HepG2 (cell line): ENCODE results near the gene STKLD1. TPM values are rescaled to one million over a fixed set of nuclear protein-coding genes. Genes with fewer than 3 reads are reported as not detected.

Source experiments
- CREM ChIP-seq, 2 experiments: sonication (generic) in 1 of 2; formaldehyde crosslinking in 1 of 2; IDR thresholded peaks; 2 replicates each; pipeline versions ENCODE4 v1.4.0 to v1.6.1; 2016 to 2020; ENCODE audit warnings: antibody characterized with exemption in 1 of 2, mild to moderate bottlenecking in 1 of 2, missing genetic modification reagents in 1 of 2
- DDIT3 ChIP-seq: sonication (generic); formaldehyde crosslinking; IDR thresholded peaks from 2 replicates; pipeline ENCODE4 v1.4.0; 2020; ENCODE audit warnings: mild to moderate bottlenecking, missing genetic modification reagents
- FOXC1 ChIP-seq: sonication (generic); formaldehyde crosslinking; IDR thresholded peaks from 2 replicates; pipeline ENCODE4 v1.8.0; 2022; ENCODE audit warnings: mild to moderate bottlenecking, missing genetic modification reagents, borderline replicate concordance
- FOXP1 ChIP-seq, 2 experiments: fragments of 450-650 bp in 1 of 2; IDR thresholded peaks; 2 replicates each; pipeline ENCODE4 v1.6.1; 2017 to 2018; ENCODE audit warnings: antibody characterized with exemption in 1 of 2
- GTF2F1 ChIP-seq: fragments of 150-350 bp; IDR thresholded peaks from 2 replicates; pipeline ENCODE4 v1.6.1; 2014; ENCODE audit warnings: low read length
- HNF4G ChIP-seq, 2 experiments: sonication (generic) in 1 of 2; formaldehyde crosslinking in 1 of 2; IDR thresholded peaks; 2 replicates each; pipeline versions ENCODE4 v1.4.0 to v1.6.1; 2011 to 2020; ENCODE audit warnings: borderline replicate concordance in 2 of 2, low read depth in 2 of 2, mild to moderate bottlenecking in 2 of 2, low read length in 1 of 2, missing genetic modification reagents in 1 of 2, moderate library complexity in 1 of 2
- KDM4B ChIP-seq: sonication (generic); formaldehyde crosslinking; IDR thresholded peaks from 2 replicates; pipeline ENCODE4 v1.4.0; 2020; ENCODE audit warnings: missing genetic modification reagents
- KLF9 ChIP-seq: IDR thresholded peaks from 2 replicates; pipeline ENCODE4 v1.6.1; 2016; ENCODE audit warnings: low read depth
- MEIS2 ChIP-seq: sonication (generic); formaldehyde crosslinking; IDR thresholded peaks from 2 replicates; pipeline ENCODE4 v1.9.0; 2021; ENCODE audit warnings: mild to moderate bottlenecking, missing genetic modification reagents
- RCOR2 ChIP-seq: IDR thresholded peaks from 2 replicates; pipeline ENCODE4 v1.6.1; 2016; ENCODE audit warnings: missing biosample characterization, missing genetic modification reagents
- REST ChIP-seq, 2 experiments: IDR thresholded peaks; 2 replicates each; pipeline ENCODE4 v1.6.1; 2011 to 2012; ENCODE audit warnings: low read length in 2 of 2, borderline replicate concordance in 1 of 2, low read depth in 1 of 2, mild to moderate bottlenecking in 1 of 2, moderate library complexity in 1 of 2
- SKI ChIP-seq: fragments of 450-650 bp; IDR thresholded peaks from one replicate; pipeline ENCODE4 v1.6.1; 2018; ENCODE audit warnings: mild to moderate bottlenecking; ENCODE audit not compliant: partially characterized antibody
- SRSF9 ChIP-seq: fragments of 200-400 bp; formaldehyde crosslinking; IDR thresholded peaks from 2 replicates; pipeline ENCODE4 v1.6.1; 2018; ENCODE audit warnings: borderline replicate concordance, mild to moderate bottlenecking, low read depth, low read length; ENCODE audit not compliant: insufficient read depth, poor library complexity, severe bottlenecking
- SUZ12 ChIP-seq: fragments of 150-350 bp; IDR thresholded peaks from 2 replicates; pipeline ENCODE4 v1.6.1; 2014; ENCODE audit warnings: low read depth, low read length
- TARDBP ChIP-seq: sonication (generic); formaldehyde crosslinking; IDR thresholded peaks from 2 replicates; pipeline ENCODE4 v1.8.0; 2022; ENCODE audit warnings: mild to moderate bottlenecking, missing genetic modification reagents
- XBP1 ChIP-seq: sonication (generic); formaldehyde crosslinking; IDR thresholded peaks from 2 replicates; pipeline ENCODE4 v1.5.0; 2020; ENCODE audit warnings: missing genetic modification reagents
- ZBTB43 ChIP-seq: sonication (generic); formaldehyde crosslinking; conservative IDR thresholded peaks from 2 replicates; pipeline ENCODE4 v1.4.0; 2020; ENCODE audit warnings: missing genetic modification reagents
- ZC3H13 ChIP-seq: sonication (generic); formaldehyde crosslinking; IDR thresholded peaks from 2 replicates; pipeline ENCODE4 v1.8.1; 2023; ENCODE audit warnings: mild to moderate bottlenecking, missing genetic modification reagents, moderate library complexity
- ZNF160 ChIP-seq: sonication (generic); formaldehyde crosslinking; IDR thresholded peaks from 2 replicates; pipeline ENCODE4 v1.8.0; 2022; ENCODE audit warnings: mild to moderate bottlenecking, inconsistent platforms, missing genetic modification reagents
- ZNF432 ChIP-seq: sonication (generic); formaldehyde crosslinking; IDR thresholded peaks from 2 replicates; pipeline ENCODE4 v1.5.0; 2020; ENCODE audit warnings: missing genetic modification reagents, mild to moderate bottlenecking, borderline replicate concordance
- ZNF562 ChIP-seq: sonication (generic); formaldehyde crosslinking; IDR thresholded peaks from 2 replicates; pipeline ENCODE4 v1.8.0; 2022; ENCODE audit warnings: missing genetic modification reagents, borderline replicate concordance
- ZNF761 ChIP-seq: sonication (generic); formaldehyde crosslinking; conservative IDR thresholded peaks from 2 replicates; pipeline ENCODE4 v1.4.0; 2020; ENCODE audit warnings: mild to moderate bottlenecking, missing genetic modification reagents
- ZNF782 ChIP-seq: sonication (generic); formaldehyde crosslinking; IDR thresholded peaks from 2 replicates; pipeline ENCODE4 v1.4.0; 2020; ENCODE audit warnings: missing genetic modification reagents, mild to moderate bottlenecking, borderline replicate concordance
- polyA plus RNA-seq, 8 experiments: library from polyadenylated mRNA; depleted of rRNA in 3 of 8; stranded (reverse) in 7 of 8; unstranded in 1 of 8; fragments of >200 nt; fragmentation: Illumina TruSeq in 4 of 8; extraction: Trizol in 4 of 8; gene quantifications; 2 replicates each; pipeline versions ENCODE4 v1.2.1 to v1.2.3, GENCODE V29; 2011 to 2016; ENCODE audit warnings: low read depth in 4 of 8, missing spikeins in 1 of 8, mixed read lengths in 1 of 8; ENCODE audit not compliant: insufficient read depth in 1 of 8
- total RNA-seq, 5 experiments: library from RNA; depleted of rRNA; stranded (reverse); fragments of >200 nt; fragmentation: Illumina TruSeq; extraction: Trizol; gene quantifications; 2 replicates each; pipeline ENCODE4 v1.2.3, GENCODE V29; 2016; ENCODE audit warnings: low read depth in 1 of 5

Gene STKLD1
- total and polyA plus RNA-seq, 2 of the 13 experiments (the other 11 are each of a cell fraction or from before 2014, with no cell fraction given): 1.5 to 2.2 TPM

GRCh38 chr9:133417541-133418461 is 41.6 kb downstream of the STKLD1 start, which contains the start of gene REXO4 (continued):
- TF ChIP-seq FOXC1 (CRISPR knock-in tag) (peak; percentile 87; the same call in 1 of the 2 replicates), KLF9 (CRISPR knock-in tag) (peak; percentile 86), ZC3H13 (CRISPR knock-in tag) (peak; percentile 98), XBP1 (no peak), ZNF160 (CRISPR knock-in tag) (0 out of 2 replicates have a peak, but pooled peaks have one; percentile 80), SUZ12 (no peak), ZNF761 (peak; percentile 86; the same call in 1 of the 2 replicates), RCOR2 (CRISPR knock-in tag) (peak; percentile 35; the same call in 1 of the 2 replicates), GTF2F1 (no peak), ZNF562 (no peak), SRSF9 (no peak), HNF4G (IDR thresholded peaks at IDR 0.05; ENCODE audit: borderline replicate concordance, low read depth, low read length) (0 out of 2 replicates have a peak, but pooled peaks have one; percentile 8), HNF4G (CRISPR knock-in tag; IDR thresholded peaks at IDR 0.05; ENCODE audit: borderline replicate concordance, low read depth) (no peak; the same call in 1 of the 2 replicates), CREM (IDR thresholded peaks at IDR 0.05) (peak; percentile 85), CREM (CRISPR knock-in tag; IDR thresholded peaks at IDR 0.05) (no peak), ZBTB43 (CRISPR knock-in tag) (no peak; the same call in 1 of the 2 replicates), ZNF432 (CRISPR knock-in tag) (no peak), KDM4B (CRISPR knock-in tag) (0 out of 2 replicates have a peak, but pooled peaks have one; percentile 38), REST (IDR thresholded peaks at IDR 0.05; ENCODE audit: borderline replicate concordance in 1 of 2, low read depth in 1 of 2, low read length in 2 of 2) (no peak), DDIT3 (CRISPR knock-in tag) (no peak), SKI (peak; percentile 71), TARDBP (CRISPR knock-in tag) (peak; percentile 95), MEIS2 (peak; percentile 60; the same call in 1 of the 2 replicates), FOXP1 (IDR thresholded peaks at IDR 0.05) (no peak), FOXP1 (CRISPR knock-in tag; IDR thresholded peaks at IDR 0.05) (no peak), ZNF782 (CRISPR knock-in tag) (0 out of 2 replicates have a peak, but pooled peaks have one; percentile 55)
